Anterior cingulate cortex (tissue), 58 donors: Measurements from ENCODE around the gene SLC47A2.
A peak's percentile ranks its signal among the peaks of the same experiment; 100 is the strongest.
"Not testable (repeated sequence)": the region's sequence is repeated elsewhere in the genome, so short reads cannot be mapped to it uniquely, and the experiment has no call there.

Source experiments
- DNase-seq, 58 donors: peaks; one replicate each; lab custom pipeline; 2025; lab: John Stamatoyannopoulos, UW

The SLC47A2 gene

DNA sequence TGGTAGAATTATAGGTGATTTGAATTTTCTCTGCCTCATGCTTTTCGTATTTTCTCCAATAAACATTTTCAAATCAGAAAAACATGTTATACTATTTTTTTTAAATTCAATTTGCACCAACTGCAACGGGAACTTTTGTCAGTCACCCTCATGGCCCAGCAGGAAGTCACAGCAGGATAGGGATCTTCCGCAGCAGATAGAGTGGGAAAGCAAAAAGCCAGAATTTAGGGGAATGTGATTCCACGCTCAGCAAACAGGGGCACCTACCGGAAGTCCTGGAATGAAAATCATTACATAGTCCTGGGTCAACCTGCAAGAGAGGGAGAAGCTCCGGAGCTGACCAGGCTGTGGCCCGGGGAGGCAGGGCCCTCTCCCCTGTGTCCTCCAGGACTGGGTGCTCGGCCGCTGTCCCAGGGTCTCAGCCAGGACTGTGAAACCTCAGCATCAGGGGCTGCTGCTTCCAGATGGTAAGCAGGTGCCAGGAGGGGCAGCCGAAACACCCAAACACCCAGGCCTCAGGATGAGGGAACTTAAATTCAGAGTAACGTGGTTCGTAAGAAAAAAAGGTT is 3.9 kb downstream of the SLC47A2 start:
- no peak for DNase-seq

DNA sequence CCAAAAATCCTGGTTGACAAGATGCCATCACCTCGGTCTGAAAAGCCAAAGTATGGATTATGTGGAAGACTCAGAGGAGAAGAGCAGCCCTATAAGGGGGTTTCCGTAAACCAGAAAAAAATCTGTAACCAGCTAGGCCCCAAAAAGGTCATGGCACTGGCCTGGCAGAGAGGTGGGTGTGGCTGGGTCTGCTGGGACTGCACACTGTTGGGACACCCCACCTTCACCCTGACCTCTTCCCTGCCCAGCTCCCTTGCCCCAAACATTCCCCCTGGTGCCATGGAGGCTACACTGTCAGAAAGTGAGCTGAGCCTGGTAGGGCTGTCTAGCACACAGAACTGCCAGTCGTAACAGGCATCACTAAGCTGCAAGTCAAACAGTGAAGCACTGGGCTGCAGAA is 6.5 kb downstream of the SLC47A2 start:
- DNase-seq, result no peak

DNA sequence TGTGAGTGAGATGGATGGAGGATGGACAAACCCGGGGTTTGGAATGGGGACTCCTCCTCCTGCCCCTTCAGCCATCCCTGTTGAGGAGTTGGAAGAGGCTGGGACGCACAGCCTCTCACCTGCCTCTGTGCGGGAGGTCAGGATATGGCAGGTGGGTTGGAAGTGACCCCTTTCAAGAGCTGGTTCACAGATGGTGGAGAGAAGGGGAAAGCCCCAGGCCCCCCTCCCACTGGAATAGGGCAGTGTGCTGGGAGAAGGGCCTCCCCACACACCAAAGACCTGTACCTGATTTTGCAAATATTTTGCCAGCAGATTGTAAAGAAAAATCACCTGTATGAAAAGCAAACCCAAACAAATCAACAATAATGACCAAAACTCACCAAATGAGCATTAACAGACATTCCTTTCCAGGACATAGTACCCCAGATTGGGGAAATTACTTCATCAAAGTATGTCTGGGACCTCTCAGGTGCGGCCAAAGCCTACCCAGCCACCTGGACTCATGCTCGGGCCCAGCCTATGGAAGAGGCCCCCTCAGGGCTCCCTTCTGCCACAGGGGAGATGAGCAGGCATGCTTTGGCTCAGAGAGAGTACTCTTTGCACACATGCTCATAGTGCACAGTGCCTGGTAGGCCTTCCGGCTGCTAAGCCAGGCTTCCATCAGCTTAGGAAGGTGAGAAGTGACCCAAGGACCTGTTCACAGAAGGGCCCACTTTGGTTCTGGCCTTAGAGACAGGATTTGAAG is 7.8 kb downstream of the SLC47A2 start:
- DNase-seq, result no peak

DNA sequence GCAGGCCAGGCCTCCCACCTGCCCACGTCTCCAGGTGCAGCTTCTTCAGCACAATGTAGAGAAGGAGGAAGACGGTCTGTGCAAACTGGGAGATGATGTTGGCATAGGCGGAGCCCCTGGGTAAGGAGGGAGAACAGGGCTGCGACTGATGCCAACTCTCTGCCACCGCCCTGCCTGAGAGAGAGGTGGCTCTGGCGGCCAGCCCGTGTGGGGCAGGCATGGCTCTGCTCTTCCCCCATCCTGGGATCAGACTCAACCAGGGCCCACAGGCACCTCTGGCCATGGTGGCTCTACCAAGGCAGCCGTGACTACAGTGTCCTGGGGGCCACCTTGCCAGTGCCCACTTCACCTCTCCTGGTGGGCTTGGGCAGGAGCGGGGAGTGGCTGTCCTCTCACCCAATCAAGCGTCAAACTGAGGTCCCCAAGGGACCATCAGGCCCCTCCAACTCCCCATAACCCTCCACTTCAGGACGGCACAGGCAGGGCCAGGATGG is 8.6 kb downstream of the SLC47A2 start:
- no peak for DNase-seq

DNA sequence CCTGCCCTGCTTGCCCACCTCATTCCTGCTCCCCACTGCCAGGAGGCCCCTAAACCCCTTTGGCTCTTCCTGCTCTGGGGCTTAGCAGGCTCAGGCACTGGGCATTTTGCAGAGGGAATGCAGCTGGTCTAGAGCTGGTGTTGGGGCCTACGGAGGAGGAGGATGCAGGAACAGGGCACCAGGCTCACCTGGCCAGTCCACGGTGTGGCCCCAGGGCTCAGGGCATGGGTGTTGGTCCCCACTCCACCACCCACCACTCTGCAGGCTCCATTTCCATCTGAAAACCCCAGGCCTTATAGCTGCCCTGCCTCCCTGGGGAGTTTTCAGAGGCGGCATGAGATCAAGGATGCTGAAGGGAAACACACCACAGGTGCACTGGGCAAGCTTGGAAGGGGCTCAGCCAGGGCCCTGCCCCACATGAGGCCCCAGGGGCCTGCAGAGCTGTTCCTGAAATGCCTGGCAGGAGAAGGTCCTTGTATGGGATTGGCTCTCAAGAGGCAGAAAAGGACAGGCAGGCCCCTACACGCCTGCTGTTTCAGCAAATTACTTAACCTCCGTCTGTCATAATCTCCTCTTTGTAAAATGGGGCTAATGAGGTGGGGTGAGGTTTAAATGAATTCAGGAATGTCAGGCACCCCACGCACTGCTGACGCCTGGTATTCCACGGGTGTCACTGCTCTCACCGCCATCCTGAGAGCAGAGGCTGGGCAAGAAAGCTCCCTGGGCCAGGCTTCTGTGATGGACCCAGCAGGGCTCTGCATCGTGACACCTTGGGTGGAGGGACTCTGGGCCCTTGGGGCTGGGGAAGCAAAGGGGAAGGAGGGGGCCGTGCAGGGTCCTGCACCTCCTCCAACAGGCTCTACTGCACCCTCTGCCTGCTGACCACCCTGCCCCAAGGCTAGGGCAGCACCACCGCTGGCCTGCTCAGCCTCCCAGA is 9.3 kb downstream of the SLC47A2 start:
- no peak for DNase-seq

DNA sequence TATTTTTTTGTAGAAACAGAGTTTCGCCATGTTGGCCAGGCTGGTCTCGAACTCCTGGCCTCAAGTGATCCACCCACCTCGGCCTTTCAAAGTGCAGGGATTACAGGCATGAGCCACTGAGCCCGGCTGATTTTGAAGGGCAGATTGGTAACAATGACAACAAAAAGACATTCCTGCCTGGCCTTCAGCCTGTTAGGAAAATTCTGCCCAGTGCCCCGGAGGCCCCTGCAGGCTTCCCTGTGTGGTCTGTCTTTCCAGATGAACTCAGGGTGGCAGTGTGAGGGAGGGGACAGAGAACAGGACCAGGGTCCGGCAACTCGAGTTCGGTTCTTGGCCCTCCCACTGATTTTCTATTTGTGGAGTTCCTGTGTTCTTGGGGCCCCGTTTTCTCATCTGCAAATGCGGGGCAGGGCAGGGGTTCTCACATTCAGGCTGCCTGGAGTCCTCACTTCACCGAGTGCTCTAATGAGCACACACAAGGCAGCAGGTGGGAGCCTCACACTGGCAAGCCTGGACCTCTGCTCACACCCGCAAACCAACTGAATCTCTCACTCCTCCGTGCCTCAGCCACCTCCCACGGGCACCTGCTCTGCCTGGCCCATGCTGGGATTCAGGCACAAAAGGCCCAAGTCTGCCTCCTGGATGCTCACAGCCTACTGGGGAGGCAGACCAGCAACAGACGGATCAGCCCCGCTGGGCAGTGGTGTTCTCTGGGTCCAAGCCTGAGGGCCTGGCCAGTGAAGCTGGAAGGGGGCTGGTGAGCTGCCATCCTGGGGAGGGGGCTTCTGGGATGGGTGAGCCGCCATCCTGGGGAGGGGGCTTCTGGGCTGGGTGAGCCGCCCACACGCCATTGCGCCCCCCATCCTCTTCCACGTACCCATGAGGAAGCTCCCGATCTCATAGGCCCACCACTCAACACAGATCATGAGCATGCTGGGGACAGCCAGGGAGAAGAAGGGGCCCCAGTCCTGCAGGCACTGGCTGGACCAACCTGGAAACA is 10.3 kb downstream of the SLC47A2 start:
- DNase-seq, result peak in 1 of 58 donors; percentile 29

DNA sequence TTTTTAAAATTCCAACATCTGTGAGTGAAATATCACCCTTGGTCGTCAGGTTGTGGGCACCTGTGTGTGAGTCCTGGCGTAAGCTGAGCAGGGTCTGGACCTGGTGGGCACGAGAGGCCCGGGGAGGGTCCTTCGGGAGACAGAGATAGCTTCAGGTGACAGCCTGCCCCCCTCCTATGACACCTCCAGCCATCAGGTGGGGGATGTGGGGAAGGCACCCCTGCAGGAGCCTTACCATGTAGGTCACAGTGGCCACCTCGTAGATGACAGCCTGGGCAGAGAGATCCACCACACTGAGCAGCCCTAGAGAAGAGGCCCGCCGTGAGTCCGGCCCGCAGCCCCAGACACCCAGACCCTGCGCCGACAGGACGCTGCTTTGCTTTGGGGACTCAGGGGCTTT is 11.2 kb downstream of the SLC47A2 start:
- no peak for DNase-seq

DNA sequence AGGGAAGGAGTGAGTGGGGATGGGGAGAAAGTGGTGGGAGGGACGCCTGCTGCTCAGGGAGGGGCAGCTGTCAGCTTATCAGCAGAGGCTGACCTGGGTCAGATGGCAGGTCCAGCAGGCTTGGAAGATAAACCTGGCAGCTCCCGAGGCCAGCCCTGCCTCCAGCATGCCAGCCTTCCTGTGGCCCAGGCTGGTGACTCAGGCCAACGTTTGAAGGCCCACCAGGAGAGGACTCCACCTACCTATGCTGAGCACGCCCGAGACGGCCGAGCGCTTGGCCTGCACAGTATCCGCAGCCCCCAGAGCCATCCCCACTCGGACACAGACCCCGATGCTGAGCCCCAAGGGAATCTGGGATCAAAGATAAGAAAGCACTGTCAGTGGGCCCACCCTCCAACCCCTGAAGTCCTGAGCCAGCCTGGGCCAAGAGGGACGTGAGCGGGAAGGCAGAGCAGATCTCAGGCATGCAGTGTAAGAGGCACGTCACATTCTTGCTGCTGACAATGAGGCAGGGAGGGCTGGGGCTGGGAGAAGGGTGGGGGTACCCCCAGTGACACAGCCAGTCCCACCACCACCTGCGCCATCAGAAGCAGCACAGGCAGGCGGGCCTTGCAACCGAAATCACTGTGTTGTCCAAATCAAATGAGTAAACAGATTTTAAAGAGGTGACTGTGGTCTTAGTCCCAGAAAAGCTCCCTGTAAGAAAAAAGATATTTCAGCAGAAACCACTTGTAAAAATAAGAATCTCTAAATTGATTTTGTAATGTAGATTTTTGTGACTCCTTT is 12.4 kb downstream of the SLC47A2 start:
- no peak for DNase-seq

DNA sequence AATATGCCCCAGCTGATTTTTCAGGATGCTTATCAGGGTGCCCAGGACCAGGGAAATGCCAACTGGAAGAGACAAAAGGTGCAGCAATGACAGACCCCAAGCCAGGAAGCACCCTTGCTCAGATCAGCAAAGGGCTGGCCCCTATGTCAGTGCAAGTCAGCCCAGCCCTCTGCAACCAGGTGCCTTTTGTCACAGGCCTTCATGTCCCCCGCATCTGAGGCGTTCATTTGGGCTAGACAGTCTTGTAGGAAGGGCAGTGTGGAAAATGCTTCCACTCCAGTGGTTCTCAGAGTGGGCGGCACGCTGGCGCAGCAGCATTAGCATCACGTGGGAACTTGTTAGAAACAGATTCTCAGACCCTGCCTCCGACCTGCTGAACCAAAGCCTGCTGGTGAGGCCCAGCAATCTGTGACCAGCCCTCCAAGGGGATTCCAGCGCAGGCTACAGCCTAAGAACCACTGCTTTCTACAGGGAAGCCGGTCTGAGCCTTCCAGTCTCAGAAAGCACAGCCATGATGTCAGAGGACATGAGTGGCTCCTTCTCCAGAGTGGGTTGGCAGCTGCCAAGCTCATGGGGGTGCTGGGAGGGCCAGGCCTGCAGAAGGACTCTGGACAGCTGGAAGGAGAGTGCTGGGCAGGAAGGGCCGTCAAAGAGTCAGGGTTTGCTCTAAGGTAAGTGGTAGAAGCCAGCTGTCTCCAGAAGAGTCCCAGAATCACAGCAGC is 13.1 kb downstream of the SLC47A2 start:
- DNase-seq, result no peak

DNA sequence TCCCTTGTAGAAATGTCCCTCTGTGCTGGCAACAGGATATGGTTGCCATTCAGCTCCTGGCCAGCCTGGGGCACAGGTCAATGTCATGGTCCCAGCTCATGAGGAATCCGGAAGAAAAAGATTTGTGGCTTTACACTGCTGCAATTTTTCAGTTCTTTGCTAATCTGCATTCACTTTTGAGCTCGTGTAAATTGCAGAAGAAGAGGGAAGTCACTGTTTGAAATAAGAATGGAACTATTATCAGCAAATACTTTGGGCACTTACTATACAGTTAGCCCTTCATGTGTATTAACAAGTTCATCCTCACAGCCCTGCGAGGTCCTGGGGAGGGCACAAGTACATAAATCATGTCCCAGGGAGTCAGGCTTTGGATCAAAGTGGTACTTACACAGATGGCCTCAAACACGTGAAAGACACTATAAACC is 14.2 kb downstream of the SLC47A2 start:
- no peak for DNase-seq

DNA sequence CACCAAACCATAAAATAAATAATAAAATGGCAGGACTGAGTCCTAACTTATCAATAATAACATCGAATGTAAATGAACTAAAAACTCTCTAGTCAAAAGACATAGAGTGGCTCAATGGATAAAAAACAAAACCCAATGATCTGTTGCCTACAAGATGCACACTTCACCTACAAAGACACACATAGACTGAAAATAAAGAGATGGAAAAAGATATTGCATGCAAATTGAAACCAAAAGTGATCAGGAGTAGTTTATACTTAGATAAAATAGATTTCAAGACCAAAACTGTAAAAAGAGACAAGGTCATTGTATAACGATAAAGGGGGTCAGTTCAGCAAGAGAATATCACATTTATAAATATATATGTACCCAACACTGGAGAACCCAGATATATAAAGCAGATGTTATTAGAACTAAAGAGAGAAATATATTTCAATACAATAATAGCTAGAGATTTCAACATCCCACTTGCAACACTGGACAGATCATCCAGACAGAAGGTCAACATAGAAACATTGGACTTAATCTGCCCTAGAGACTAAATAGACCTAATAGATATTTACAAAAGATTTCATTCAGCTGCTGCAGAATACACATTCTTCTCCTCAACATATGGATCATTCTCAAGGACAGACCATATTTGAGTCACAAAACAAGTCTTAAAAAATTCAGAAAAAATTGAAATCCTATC is 29.8 kb downstream of the SLC47A2 start:
- DNase-seq, result no peak

DNA sequence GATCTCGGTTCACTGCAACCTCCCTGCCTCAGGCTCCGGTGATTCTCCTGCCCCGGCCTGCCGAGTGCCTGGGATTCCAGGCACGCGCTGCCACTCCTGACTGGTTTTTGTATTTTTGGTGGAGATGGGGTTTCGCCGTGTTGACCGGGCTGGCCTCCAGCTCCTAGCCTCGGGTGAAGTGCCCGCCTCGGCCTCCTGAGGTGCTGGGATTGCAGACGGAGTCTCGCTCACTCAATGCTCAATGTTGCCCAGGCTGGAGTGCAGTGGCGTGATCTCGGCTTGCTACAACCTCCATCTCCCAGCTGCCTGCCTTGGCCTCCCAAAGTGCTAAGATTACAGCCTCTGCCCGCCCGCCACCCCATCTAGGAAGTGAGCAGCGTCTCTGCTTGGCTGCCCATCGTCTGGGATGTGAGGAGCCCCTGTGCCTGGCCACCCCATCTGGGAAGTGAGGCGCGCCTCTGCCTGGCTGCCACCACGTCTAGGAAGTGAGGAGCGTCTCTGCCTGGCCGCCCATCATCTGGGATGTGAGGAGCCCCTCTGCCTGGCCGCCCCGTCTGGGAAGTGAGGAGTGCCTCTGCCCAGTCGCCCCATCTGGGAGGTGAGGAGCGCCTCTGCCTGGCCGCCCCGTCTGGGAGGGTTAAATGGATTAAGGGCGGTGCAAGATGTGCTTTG is 31.3 kb downstream of the SLC47A2 start:
- DNase-seq, result not testable (repeated sequence)

DNA sequence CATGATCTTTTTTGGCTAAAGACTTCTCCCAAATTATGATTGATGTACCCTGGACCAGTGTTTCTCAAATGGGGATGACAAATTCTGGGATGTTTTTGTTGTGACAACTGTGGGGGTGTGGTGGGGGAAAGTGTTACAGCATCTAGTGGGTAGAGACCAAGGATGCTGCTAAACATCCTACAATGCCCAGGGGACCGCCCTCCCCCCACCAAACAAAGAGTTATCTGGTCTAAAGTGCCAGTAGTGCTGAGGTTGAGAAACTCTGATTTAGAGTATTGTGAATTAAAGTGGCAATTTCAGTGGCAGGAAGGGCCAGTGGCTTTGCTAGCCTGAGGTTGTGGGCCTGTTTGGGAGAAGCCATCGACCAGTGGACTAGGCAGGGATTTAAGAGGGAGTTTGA is 33.3 kb downstream of the SLC47A2 start:
- no peak for DNase-seq

DNA sequence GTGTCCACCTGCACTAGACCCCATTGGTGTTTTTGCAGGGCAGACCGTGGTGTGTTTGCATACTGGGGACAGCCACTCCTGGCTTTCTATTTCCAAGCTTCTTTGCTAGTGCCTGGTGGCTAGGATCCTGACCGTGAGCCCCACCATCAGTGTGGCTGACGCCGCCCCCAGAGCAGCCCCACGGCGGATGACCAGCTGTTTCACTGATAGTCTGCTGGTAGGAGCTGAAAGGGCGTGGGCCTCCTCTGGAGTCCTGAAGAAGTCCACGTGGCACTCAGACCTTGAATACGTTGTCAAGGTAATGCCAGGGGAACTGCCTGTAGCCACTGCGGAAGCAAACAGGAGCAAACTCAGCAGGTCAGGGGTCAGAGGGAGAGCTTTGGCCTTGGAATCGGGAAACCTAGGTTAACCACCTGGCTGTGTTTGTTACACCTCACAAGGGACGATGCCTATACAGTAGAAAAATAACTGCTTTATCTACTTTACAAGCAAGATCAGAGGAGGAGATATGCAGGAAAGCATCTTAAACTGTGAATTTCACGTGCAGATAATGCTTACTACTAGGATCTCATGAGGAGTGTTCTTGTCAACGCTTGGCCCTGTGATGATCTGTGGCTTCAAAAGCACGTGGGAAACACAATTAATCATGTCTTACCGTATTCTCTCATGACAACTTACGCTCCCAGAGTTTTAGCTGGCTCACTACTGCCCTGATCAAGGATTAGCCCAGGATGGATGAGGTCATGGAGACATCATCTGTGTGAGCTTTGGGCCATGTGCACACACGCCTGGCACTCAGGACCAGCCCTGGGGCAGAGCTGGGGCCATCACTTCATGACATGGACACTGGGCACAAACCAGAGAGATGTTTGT is 37.6 kb downstream of the SLC47A2 start:
- no peak for DNase-seq

DNA sequence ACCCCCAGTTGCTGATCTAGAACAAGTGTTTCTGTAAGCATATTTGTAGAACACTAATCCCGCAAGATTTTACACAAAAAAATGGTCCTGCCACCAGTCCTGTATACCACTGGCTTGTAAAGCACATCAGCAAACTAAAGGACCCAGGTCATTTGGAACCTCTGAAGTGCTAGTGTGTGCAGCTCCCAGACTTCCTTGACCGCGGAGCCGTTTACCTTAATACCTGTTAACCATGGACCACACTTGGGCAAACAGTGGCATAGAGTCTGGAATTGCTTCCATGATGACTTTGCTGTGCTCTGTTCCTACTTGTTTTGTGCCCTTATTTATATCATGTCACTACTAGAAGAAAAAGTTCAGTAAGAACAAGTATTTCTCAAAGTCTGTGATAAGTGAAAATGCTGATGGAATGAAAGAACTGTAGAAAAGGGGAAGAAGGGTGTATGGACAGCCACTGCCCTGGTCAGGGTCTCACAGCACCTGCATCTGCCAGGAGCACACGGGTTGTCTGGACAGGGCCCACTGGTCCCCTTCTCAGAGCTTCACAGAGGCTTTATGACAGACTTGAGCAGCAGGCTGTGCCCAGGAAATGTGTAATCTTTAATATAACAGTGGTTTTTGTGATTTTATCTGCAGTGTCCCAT is 38.5 kb downstream of the SLC47A2 start:
- DNase-seq, result no peak

DNA sequence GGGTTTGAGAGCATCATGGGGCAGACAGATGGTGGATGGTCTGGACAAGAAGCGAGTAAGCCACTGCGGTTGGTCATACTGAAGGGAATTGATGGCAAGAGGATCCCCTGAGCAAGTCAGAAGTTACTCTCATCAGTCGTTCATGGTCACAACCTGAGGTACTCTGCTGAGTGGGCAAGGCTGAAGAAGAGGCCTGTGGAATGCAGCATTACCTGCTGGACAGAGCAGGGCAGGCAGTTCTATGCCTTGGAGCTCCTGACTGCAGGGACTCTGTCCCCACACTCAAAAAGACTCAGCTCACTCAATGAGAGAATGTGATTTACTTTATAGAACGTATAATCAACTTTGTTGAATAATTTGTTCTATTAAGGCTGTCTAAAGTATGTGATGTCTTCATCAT is 39.5 kb downstream of the SLC47A2 start:
- no peak for DNase-seq
